ENCODE results near the gene SLC6A7. TPM values are rescaled to one million over a fixed set of nuclear protein-coding genes. Genes with fewer than 3 reads are reported as not detected.
"Not testable (repeated sequence)": the region's sequence is repeated elsewhere in the genome, so short reads cannot be mapped to it uniquely, and the experiment has no call there.

The SLC6A7 gene
- total and polyA plus RNA-seq, 2 experiments from 2014 or later = not detected

- no peaks in the 10 kb centered on the region for H3K27me3 ChIP-seq
- H3K36me3 ChIP-seq = no peaks in the 10 kb centered on the region
- DNase-seq (ENCODE audit: low read depth in 1 of 2, low spot score in 1 of 2) = peak in 1 of 2 donors; percentile 36
- H3K9me3 ChIP-seq (ENCODE audit: low read depth) = no peaks in the 10 kb centered on the region
- TF ChIP-seq, protein P1, sequence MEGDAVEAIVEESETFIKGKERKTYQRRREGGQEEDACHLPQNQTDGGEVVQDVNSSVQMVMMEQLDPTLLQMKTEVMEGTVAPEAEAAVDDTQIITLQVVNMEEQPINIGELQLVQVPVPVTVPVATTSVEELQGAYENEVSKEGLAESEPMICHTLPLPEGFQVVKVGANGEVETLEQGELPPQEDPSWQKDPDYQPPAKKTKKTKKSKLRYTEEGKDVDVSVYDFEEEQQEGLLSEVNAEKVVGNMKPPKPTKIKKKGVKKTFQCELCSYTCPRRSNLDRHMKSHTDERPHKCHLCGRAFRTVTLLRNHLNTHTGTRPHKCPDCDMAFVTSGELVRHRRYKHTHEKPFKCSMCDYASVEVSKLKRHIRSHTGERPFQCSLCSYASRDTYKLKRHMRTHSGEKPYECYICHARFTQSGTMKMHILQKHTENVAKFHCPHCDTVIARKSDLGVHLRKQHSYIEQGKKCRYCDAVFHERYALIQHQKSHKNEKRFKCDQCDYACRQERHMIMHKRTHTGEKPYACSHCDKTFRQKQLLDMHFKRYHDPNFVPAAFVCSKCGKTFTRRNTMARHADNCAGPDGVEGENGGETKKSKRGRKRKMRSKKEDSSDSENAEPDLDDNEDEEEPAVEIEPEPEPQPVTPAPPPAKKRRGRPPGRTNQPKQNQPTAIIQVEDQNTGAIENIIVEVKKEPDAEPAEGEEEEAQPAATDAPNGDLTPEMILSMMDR (IDR thresholded peaks at IDR 0.05; ENCODE audit: low read depth, low read length) = no peak
- H3K4me1 ChIP-seq (ENCODE audit: low read depth) = no peaks in the 10 kb centered on the region
- H3K27ac ChIP-seq = peak overlapping the region; percentile 28
- H3K4me3 ChIP-seq = no peak overlapping the region
Observed at GRCh38 chr5:150227606-150228273, 37.9 kb downstream of the SLC6A7 start.

DNA sequence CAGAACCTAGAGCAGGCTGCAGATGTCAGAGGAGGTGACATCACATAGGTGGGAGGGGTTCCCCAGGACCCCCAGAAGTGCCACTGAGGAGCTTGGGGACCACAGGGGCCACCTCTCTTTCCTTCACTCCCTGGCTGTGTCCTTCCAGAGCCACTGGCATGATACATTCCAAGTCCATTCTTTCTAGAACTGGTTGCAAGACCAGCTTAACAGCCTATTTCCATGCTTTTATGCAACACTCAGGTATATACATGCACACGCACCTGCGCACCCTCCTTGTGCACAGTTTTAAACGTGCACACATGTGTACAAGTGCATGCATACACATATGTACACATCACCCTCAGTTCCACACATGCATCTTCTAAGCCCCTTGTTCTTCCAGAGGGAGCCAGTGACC is 39.7 kb downstream of the SLC6A7 start:
- Histone ChIP-seq H3K27me3 (no peaks in the 10 kb centered on the region), H3K4me3 (no peak overlapping the region), H3K9me3 (ENCODE audit: low read depth) (no peaks in the 10 kb centered on the region), H3K27ac (no peak overlapping the region), H3K4me1 (ENCODE audit: low read depth) (no peaks in the 10 kb centered on the region), H3K36me3 (no peaks in the 10 kb centered on the region)
- TF ChIP-seq, protein P1 (IDR thresholded peaks at IDR 0.05; ENCODE audit: low read depth, low read length) = no peak
- no peak for DNase-seq (ENCODE audit: low read depth in 1 of 2, low spot score in 1 of 2)

DNA sequence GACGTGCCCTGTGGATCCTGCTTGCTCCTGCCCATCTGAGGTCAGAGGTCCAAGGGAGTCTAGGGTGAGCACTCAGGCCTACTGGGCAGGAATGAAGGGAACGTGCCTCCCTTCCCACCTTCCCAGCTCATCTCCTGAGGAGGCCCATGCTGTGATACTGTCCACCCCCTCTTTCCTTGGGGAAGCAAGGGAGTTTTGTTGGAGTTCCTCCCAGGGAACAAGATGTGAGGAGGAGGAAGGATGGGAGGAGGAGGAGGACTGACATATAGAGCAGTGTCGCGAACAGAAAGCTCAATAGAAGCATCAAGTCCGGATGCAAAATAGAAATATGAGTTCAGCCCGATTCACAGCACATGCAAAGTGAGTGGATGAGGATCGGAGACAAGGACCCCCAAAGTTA is 41.0 kb downstream of the SLC6A7 start:
- no peak overlapping the region for H3K27ac ChIP-seq
- H3K36me3 ChIP-seq = no peaks in the 10 kb centered on the region
- TF ChIP-seq, protein P1 (IDR thresholded peaks at IDR 0.05; ENCODE audit: low read depth, low read length) = no peak
- H3K9me3 ChIP-seq (ENCODE audit: low read depth) = no peaks in the 10 kb centered on the region
- H3K4me3 ChIP-seq = no peak overlapping the region
- no peaks in the 10 kb centered on the region for H3K4me1 ChIP-seq (ENCODE audit: low read depth)
- no peak for DNase-seq (ENCODE audit: low read depth in 1 of 2, low spot score in 1 of 2)
- no peaks in the 10 kb centered on the region for H3K27me3 ChIP-seq

- H3K4me1 ChIP-seq (ENCODE audit: low read depth); H3K27ac ChIP-seq; H3K27me3 ChIP-seq; H3K4me3 ChIP-seq; H3K9me3 ChIP-seq (ENCODE audit: low read depth); H3K36me3 ChIP-seq; DNase-seq (ENCODE audit: low read depth in 1 of 2, low spot score in 1 of 2): not testable (repeated sequence)
Observed at GRCh38 chr5:150233706-150234105, 43.8 kb downstream of the SLC6A7 start.

DNA sequence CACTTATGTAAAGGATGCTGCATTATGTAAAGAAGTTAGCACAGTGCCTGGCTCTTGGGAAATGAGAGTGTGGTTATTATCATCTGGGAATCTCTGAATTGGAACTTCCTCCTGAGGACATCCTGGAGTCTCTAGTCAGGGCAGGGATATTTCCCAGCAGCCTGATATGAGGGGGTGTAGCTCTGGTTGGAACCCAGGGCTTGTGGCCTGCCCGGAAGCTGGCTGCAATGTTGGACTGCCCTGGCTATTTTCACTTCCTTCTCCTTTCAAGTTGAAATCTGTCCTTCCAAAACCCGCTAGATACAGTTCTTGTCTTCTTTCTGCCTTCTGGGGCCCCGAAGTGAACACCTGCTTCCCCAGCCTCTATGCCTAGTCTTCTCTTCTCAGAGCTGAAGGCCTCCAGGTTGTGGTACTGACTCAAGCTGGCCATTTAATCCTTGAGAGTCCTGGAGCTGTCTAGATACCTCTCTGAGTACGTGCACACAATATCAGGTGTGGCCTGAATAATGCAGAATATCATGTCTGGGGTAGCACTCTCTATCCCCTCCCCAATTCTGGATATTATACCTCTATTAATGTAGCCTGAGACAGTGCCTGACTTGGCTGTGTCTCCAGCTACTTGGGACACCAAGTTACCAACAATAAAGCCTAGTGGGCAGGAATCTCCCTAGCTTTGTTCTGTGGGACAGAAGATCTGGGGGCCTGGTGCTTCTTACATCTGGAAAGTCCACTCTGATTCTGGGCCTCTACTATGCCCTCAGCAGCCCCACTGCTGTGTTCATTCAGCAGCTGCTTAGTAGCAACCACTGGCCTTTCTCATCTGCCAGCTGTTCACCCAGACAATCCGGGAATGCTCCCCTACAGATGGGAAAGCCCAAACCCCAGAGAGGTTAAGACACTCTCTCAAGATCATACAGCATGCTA is 45.0 kb downstream of the SLC6A7 start:
- Histone ChIP-seq H3K27ac (no peak overlapping the region), H3K36me3 (no peaks in the 10 kb centered on the region), H3K4me3 (no peak overlapping the region), H3K4me1 (ENCODE audit: low read depth) (no peaks in the 10 kb centered on the region), H3K27me3 (no peaks in the 10 kb centered on the region), H3K9me3 (ENCODE audit: low read depth) (no peaks in the 10 kb centered on the region)
- TF ChIP-seq, protein P1 (IDR thresholded peaks at IDR 0.05; ENCODE audit: low read depth, low read length) = no peak
- DNase-seq (ENCODE audit: low read depth in 1 of 2, low spot score in 1 of 2) = peak in 1 of 2 donors; percentile 4

DNA sequence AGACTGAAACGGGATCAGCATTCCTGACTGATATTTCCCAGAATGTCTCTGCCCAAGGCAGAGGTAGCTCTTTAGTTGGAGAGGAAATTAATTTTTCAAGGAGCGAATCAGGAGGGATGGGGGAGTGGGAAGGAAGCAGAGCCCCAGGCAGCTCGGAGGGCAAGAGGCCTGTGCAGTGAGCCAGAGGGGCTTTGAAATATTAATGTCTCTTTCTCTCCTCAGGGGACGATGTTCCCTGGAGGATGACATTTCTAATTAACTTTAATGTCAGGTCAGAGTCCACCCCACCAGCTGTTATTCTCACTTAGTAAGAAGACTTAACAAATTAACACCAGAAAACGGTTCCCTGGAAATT is 45.6 kb downstream of the SLC6A7 start:
- H3K27ac ChIP-seq = no peak overlapping the region

More for the DNA sequence above, 45.6 kb downstream of the SLC6A7 start:
- Histone ChIP-seq H3K4me3 (no peak overlapping the region), H3K4me1 (ENCODE audit: low read depth) (no peaks in the 10 kb centered on the region), H3K36me3 (no peaks in the 10 kb centered on the region), H3K27me3 (no peaks in the 10 kb centered on the region), H3K9me3 (ENCODE audit: low read depth) (no peaks in the 10 kb centered on the region)
- TF ChIP-seq, protein P1 (IDR thresholded peaks at IDR 0.05; ENCODE audit: low read depth, low read length) = no peak
- no peak for DNase-seq (ENCODE audit: low read depth in 1 of 2, low spot score in 1 of 2)

Measured in cardiac muscle cell (in vitro differentiated cells and primary cell).